ENCODE measurements around the gene CNTNAP2.

CNTNAP2 gene

GRCh38 chr7:148261996-148262688 lies 2145.5 kb downstream of the CNTNAP2 start:
- TF ChIP-seq CTCF (IDR thresholded peaks at IDR 0.05; ENCODE audit: low read depth, low read length), result no peak
- no peak for DNase-seq (ENCODE audit: low read depth, low spot score)
- in situ Hi-C loops (cut with HindIII; ENCODE audit: low sequenced_read_pairs), result no loop called here
- H3K4me3 ChIP-seq (ENCODE audit: low read depth, low read length), result no peak overlapping the region

DNA sequence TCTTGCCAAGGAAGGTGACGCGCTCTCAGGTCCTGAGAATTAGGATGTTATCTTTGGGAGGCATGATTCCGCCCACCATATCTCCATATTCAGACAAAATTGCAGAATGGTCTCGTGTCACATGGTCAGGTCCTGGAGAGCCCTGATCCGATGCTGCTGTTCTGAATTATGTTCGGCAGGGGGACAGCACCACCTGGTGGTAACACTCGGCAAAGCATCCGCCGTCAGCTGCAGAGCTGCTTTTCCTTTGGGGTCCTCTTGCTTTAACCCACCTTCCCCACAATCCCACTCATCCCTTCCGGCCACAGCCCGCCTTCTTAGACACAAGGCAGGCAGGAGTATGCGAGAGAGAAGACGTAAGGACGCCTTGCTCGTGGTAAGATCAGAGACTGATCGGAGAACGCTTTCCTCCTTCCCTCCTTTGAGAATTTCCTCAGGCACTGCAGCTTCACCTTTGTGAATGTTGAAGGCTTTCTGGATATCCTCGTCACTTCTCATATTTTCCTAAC lies 2146.2 kb downstream of the CNTNAP2 start:
- DNase-seq (ENCODE audit: low read depth, low spot score), result peak; percentile 36
- peak; percentile 97 for TF ChIP-seq CTCF (IDR thresholded peaks at IDR 0.05; ENCODE audit: low read depth, low read length)
- in situ Hi-C loops (cut with HindIII; ENCODE audit: low sequenced_read_pairs), result no loop called here
- H3K4me3 ChIP-seq (ENCODE audit: low read depth, low read length), result no peak overlapping the region

GRCh38 chr7:148264933-148265557 lies 2148.4 kb downstream of the CNTNAP2 start:
- peak; percentile 53 for DNase-seq (ENCODE audit: low read depth, low spot score)
- H3K4me3 ChIP-seq (ENCODE audit: low read depth, low read length), result no peak overlapping the region
- in situ Hi-C loops (cut with HindIII; ENCODE audit: low sequenced_read_pairs), result no loop called here
- TF ChIP-seq CTCF (IDR thresholded peaks at IDR 0.05; ENCODE audit: low read depth, low read length), result peak; percentile 82

- no peak for TF ChIP-seq CTCF (IDR thresholded peaks at IDR 0.05; ENCODE audit: low read depth, low read length)
- in situ Hi-C loops (cut with HindIII; ENCODE audit: low sequenced_read_pairs), result no loop called here
- no peak overlapping the region for H3K4me3 ChIP-seq (ENCODE audit: low read depth, low read length)
- DNase-seq (ENCODE audit: low read depth, low spot score), result no peak
These were observed 2149.3 kb downstream of the CNTNAP2 start for GRCh38 chr7:148265896-148266295.

DNA sequence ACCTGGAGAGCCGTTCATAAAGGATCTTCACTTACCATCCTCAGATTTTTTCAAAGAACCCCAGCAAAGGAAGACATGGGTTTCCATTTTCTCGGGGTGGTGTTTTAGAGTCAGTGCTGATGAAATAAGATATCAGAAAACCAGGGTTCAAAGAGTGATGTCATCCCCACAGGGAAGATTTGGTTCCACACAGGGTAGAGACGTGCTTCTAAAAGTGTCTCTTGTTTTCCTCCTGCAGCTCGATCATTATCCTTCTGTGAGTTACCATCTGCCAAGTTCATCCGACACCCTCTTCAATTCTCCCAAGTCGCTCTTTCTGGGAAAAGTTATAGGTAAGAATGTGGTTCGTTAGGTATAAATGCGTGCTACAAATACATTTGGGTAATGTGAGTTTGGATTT lies 2150.2 kb downstream of the CNTNAP2 start:
- no peak for DNase-seq (ENCODE audit: low read depth, low spot score)
- in situ Hi-C loops (cut with HindIII; ENCODE audit: low sequenced_read_pairs), result no loop called here
- H3K4me3 ChIP-seq (ENCODE audit: low read depth, low read length), result no peak overlapping the region
- TF ChIP-seq CTCF (IDR thresholded peaks at IDR 0.05; ENCODE audit: low read depth, low read length), result no peak

DNA sequence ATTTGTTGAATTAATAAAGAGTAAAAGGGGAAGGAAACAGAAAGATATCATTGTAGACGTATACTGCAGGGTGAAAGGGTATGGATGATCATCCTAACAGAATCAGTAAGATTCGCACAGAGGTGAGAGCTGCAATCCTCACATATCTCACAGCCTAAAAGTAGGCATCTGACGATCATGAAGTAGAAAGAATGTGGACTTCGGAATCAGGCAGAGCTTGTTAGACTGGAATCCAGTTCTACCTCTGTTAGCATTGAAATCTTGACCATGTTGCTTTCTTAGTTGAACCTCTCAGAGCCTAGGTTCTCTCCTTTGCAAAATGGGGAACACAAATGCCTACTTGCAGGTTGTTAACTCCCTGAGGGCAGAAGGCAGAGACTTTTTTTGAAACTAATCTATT lies 2154.0 kb downstream of the CNTNAP2 start:
- H3K4me3 ChIP-seq (ENCODE audit: low read depth, low read length), result no peak overlapping the region
- TF ChIP-seq CTCF (IDR thresholded peaks at IDR 0.05; ENCODE audit: low read depth, low read length), result no peak
- DNase-seq (ENCODE audit: low read depth, low spot score), result no peak
- in situ Hi-C loops (cut with HindIII; ENCODE audit: low sequenced_read_pairs), result no loop called here

Data from astrocyte of the spinal cord (primary cell).